Sigmoid colon (tissue), 7 donors: Measurements from ENCODE around the gene PDGFA. TPM values are rescaled to one million over a fixed set of nuclear protein-coding genes. Genes with fewer than 3 reads are reported as not detected.
A peak's percentile ranks its signal among the peaks of the same experiment; 100 is the strongest.

Experiments used
- DNase-seq: peaks from one replicate; pipeline ENCODE4 v3.0.0-alpha.2; 2019
- H3K27ac ChIP-seq, 4 donors: fragments of 200-600 bp; sonication (generic); one replicate each; pipeline ENCODE4 v1.5.1; 2016 to 2019; ENCODE audit warnings: mild to moderate bottlenecking in 1 of 4
- H3K27me3 ChIP-seq, 3 donors: fragments of 200-600 bp; sonication (generic); one replicate each; pipeline ENCODE4 v1.5.1; 2019; ENCODE audit warnings: mild to moderate bottlenecking in 1 of 3
- H3K36me3 ChIP-seq, 4 donors: fragments of 200-600 bp; sonication (generic); one replicate each; pipeline ENCODE4 v1.5.1; 2016 to 2019
- H3K4me1 ChIP-seq, 4 donors: fragments of 200-600 bp; sonication (generic); one replicate each; pipeline ENCODE4 v1.5.1; 2017 to 2019
- H3K4me3 ChIP-seq, 4 donors: fragments of 200-600 bp; sonication (generic); one replicate each; pipeline ENCODE4 v1.5.1; 2017 to 2019; ENCODE audit warnings: mild to moderate bottlenecking in 2 of 4, moderate library complexity in 1 of 4
- H3K9me3 ChIP-seq, 4 donors: fragments of 200-600 bp in 3 of 4; sonication (generic) in 3 of 4; one replicate each; pipeline versions ENCODE4 v1.5.1 to v1.6.1; 2013 to 2019
- CTCF ChIP-seq, 4 experiments: fragments of 450-650 bp in 3 of 4; fragments of 200-600 bp in 1 of 4; IDR thresholded peaks; one replicate each; pipeline ENCODE4 v1.5.1; 2016 to 2019; ENCODE audit warnings: antibody characterized with exemption in 4 of 4, mild to moderate bottlenecking in 3 of 4, moderate library complexity in 2 of 4
- EP300 ChIP-seq, 4 donors: sonication (generic); formaldehyde crosslinking; IDR thresholded peaks; one replicate each; pipeline ENCODE4 v1.6.1; 2017; ENCODE audit warnings: antibody characterized with exemption in 4 of 4
- POLR2A ChIP-seq, 2 donors: fragments of 450-650 bp; IDR thresholded peaks; one replicate each; pipeline ENCODE4 v1.6.1; 2016; ENCODE audit warnings: antibody characterized with exemption in 2 of 2, mild to moderate bottlenecking in 2 of 2, moderate library complexity in 2 of 2
- POLR2AphosphoS5 ChIP-seq, 4 donors: sonication (generic); formaldehyde crosslinking; IDR thresholded peaks; one replicate each; pipeline ENCODE4 v1.6.1; 2017; ENCODE audit warnings: antibody characterized with exemption in 4 of 4
- WGBS, 2 donors: extraction: QIAGEN DNeasy Blood & Tissue Kit; methylation state at CpG; one replicate each; pipeline ENCODE4 v1.1.7; 2013; 5-methylcytosine and 5-hydroxymethylcytosine counted together
- intact Hi-C: fragments of 100-400 bp; cut with DNase I; formaldehyde crosslinking; loops from one replicate; pipeline ENCODE4 v1.15.1; 2023
- polyA plus RNA-seq, 3 donors: library from polyadenylated mRNA; stranded (reverse); fragments of 200-250 nt; gene quantifications; one replicate each; pipeline ENCODE4 v1.2.3, GENCODE V29; 2013
- total RNA-seq, 4 donors: library from RNA; depleted of rRNA; stranded (reverse); fragments of >200 nt; gene quantifications; one replicate each; pipeline ENCODE4 v1.1.0, GENCODE V29; 2016
- donor health status: healthy with polysubstance abuse.
- donor health status: Bipolar disorder and iron deficiency.
- donor health status: healthy.

Gene PDGFA
- total and polyA plus RNA-seq, 7 donors: 19.7 to 38.5 (median 33.9) TPM

GRCh38 chr7:540579-540978 lies 20.9 kb upstream of the PDGFA start:
- Histone ChIP-seq H3K4me1 (peaks cover 0 to 27% (median 5%) of the 10 kb centered on the region in 4 donors), H3K36me3 (no peaks in the 10 kb centered on the region), H3K4me3 (no peak overlapping the region), H3K27me3 (no peaks in the 10 kb centered on the region), H3K9me3 (no peaks in the 10 kb centered on the region), H3K27ac (no peak overlapping the region)
- WGBS, 2 donors: 95 to 97% methylated on average over 14 of the region's 14 CpGs
- TF ChIP-seq CTCF (IDR thresholded peaks at IDR 0.05) (no peak), EP300 (IDR thresholded peaks at IDR 0.05) (no peak)
- intact Hi-C loops: no loop called here
- no peak for DNase-seq

- H3K27ac ChIP-seq: no peak overlapping the region
- intact Hi-C loops: no loop called here
- no peaks in the 10 kb centered on the region for H3K9me3 ChIP-seq
- TF ChIP-seq POLR2AphosphoS5 (IDR thresholded peaks at IDR 0.05) (no peak), POLR2A (IDR thresholded peaks at IDR 0.05) (no peak), EP300 (IDR thresholded peaks at IDR 0.05) (no peak), CTCF (IDR thresholded peaks at IDR 0.05) (no peak)
- H3K4me3 ChIP-seq: no peak overlapping the region
- 14 to 68% methylated on average over 17 of the region's 17 CpGs for WGBS, 2 donors
- no peaks in the 10 kb centered on the region for H3K27me3 ChIP-seq
- DNase-seq: no peak
- no peaks in the 10 kb centered on the region for H3K36me3 ChIP-seq
- H3K4me1 ChIP-seq: peaks cover 0 to 27% (median 5%) of the 10 kb centered on the region in 4 donors
These were observed 20.2 kb upstream of the PDGFA start for GRCh38 chr7:539731-540411.

GRCh38 chr7:538764-539685 lies 19.4 kb upstream of the PDGFA start:
- 26 to 71% methylated on average over 37 of the region's 37 CpGs for WGBS, 2 donors
- no peak for DNase-seq
- Histone ChIP-seq H3K36me3 (no peaks in the 10 kb centered on the region), H3K4me1 (peaks cover 0 to 27% (median 5%) of the 10 kb centered on the region in 4 donors), H3K4me3 (no peak overlapping the region), H3K27ac (peak overlapping the region in 2 of 4 donors; percentile 36 to 45), H3K27me3 (no peaks in the 10 kb centered on the region), H3K9me3 (no peaks in the 10 kb centered on the region)
- TF ChIP-seq CTCF (IDR thresholded peaks at IDR 0.05) (no peak), EP300 (IDR thresholded peaks at IDR 0.05) (no peak), POLR2A (IDR thresholded peaks at IDR 0.05) (no peak), POLR2AphosphoS5 (IDR thresholded peaks at IDR 0.05) (no peak)
- intact Hi-C loops: no loop called here

- Histone ChIP-seq H3K9me3 (no peaks in the 10 kb centered on the region), H3K4me1 (peaks cover 0 to 23% (median 5%) of the 10 kb centered on the region in 4 donors), H3K4me3 (no peak overlapping the region), H3K27me3 (no peaks in the 10 kb centered on the region), H3K36me3 (no peaks in the 10 kb centered on the region), H3K27ac (peak overlapping the region in 2 of 4 donors; percentile 36 to 45)
- 13 to 48% methylated on average over 21 of the region's 21 CpGs for WGBS, 2 donors
- intact Hi-C loops: no loop called here
- DNase-seq: no peak
- TF ChIP-seq EP300 (IDR thresholded peaks at IDR 0.05) (no peak), POLR2AphosphoS5 (IDR thresholded peaks at IDR 0.05) (no peak), POLR2A (IDR thresholded peaks at IDR 0.05) (no peak), CTCF (IDR thresholded peaks at IDR 0.05) (no peak)
These were observed 18.4 kb upstream of the PDGFA start for GRCh38 chr7:537911-538634.
